T-helper 1 cell treated with Interleukin-12 subunit alpha and Interleukin-12 subunit beta and Interleukin-4 antibody, amounts not matched to agents 30 μg/mL and 1 μg/mL, for 36 hours (primary cell): ENCODE data around the gene KIAA1958.

Experiments
- H3K27ac Mint-ChIP-seq: one replicate; pipeline ENCODE4 v1.8.0; 2021; ENCODE audit warnings: mild to moderate bottlenecking, mixed read lengths
- H3K27me3 Mint-ChIP-seq: one replicate; pipeline ENCODE4 v1.8.0; 2021; ENCODE audit warnings: low read depth, mixed read lengths
- H3K36me3 Mint-ChIP-seq: one replicate; pipeline ENCODE4 v1.8.0; 2021; ENCODE audit warnings: low read depth, mixed read lengths
- H3K4me1 Mint-ChIP-seq: one replicate; pipeline ENCODE4 v1.8.0; 2021; ENCODE audit warnings: low read depth, mixed read lengths
- H3K4me3 Mint-ChIP-seq: one replicate; pipeline ENCODE4 v1.8.0; 2021; ENCODE audit warnings: mild to moderate bottlenecking, moderate library complexity, mixed read lengths
- H3K9me3 Mint-ChIP-seq: one replicate; pipeline ENCODE4 v1.8.0; 2021; ENCODE audit warnings: mixed read lengths

Gene KIAA1958

DNA sequence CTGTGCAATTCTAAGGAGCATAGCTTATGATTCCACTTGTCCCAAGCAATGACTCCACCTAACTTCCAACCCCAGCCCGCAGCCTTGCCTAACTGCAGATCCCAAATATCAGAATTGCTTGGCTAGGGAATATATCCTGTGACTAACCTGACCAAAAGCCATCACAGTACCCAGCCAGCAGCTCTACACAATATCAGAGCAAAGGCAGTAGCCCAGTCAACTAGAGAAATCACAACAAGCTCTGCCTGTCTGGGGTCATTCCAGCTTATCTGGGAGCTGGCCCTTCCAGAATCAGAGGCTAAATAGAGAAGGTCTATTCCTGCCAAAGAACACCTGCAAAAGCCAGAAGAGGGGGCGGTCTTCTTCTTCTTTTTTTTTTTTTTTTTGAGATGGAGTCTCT, 9.3 kb upstream of the KIAA1958 start:
- H3K4me3 Mint-ChIP-seq, result no peak overlapping the region
- H3K36me3 Mint-ChIP-seq, result peaks cover 12% of the 10 kb centered on the region
- no peaks in the 10 kb centered on the region for H3K27me3 Mint-ChIP-seq
- H3K4me1 Mint-ChIP-seq, result no peaks in the 10 kb centered on the region
- H3K27ac Mint-ChIP-seq, result no peak overlapping the region
- H3K9me3 Mint-ChIP-seq, result peaks cover 15% of the 10 kb centered on the region

DNA sequence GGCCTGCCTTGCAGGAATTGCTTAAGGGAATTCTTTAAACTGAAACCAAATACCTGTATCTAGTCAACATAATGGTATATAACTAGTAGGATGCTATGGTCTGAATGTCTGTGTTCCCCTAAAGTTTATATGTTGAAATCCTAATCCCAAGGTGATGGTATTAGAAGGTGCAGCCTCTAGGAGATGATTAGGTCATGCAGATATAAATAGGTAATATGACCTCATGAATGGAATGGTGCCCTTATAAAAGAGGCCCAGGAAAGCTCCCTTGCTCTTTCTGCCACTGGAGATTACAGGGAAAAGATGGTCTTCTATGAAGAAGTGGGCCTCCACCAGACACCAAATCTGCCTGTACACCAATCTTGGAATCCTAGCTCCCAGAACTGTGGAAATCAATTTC, 7.4 kb upstream of the KIAA1958 start:
- H3K4me1 Mint-ChIP-seq, result no peaks in the 10 kb centered on the region
- H3K4me3 Mint-ChIP-seq, result no peak overlapping the region
- H3K36me3 Mint-ChIP-seq, result peaks cover 12% of the 10 kb centered on the region
- H3K27ac Mint-ChIP-seq, result no peak overlapping the region
- H3K27me3 Mint-ChIP-seq, result no peaks in the 10 kb centered on the region
- peaks cover 15% of the 10 kb centered on the region for H3K9me3 Mint-ChIP-seq

DNA sequence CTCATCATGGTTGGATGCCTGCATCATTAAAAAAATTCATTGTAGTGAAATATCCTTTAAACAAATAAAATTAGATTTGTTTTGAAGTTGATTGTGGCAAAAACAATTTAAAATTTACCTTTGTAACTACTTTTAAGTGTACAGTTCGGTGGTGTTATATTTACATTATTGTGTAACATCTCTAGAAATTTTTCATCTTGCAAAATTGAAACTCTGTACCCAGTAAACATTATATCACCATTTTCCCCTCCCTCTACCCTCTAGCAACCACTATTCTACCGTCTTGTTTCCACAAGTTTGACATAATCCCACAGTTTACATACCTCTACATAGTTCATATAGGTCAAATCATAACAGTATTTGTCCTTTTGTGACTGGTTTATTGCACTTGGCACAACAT, 2.0 kb upstream of the KIAA1958 start:
- H3K27ac Mint-ChIP-seq, result no peak overlapping the region
- no peaks in the 10 kb centered on the region for H3K9me3 Mint-ChIP-seq
- no peaks in the 10 kb centered on the region for H3K36me3 Mint-ChIP-seq
- no peaks in the 10 kb centered on the region for H3K27me3 Mint-ChIP-seq
- peaks cover 25% of the 10 kb centered on the region for H3K4me1 Mint-ChIP-seq
- H3K4me3 Mint-ChIP-seq, result no peak overlapping the region

GRCh38 chr9:112485574-112485973, 1.1 kb upstream of the KIAA1958 start:
- Mint-ChIP-seq H3K4me3 (peak overlapping the region; percentile 92), H3K27ac (no peak overlapping the region), H3K9me3 (no peaks in the 10 kb centered on the region), H3K4me1 (peaks cover 27% of the 10 kb centered on the region), H3K36me3 (no peaks in the 10 kb centered on the region), H3K27me3 (no peaks in the 10 kb centered on the region)

- Mint-ChIP-seq H3K9me3 (no peaks in the 10 kb centered on the region), H3K36me3 (peaks cover 3% of the 10 kb centered on the region), H3K4me3 (peak overlapping the region; percentile 90), H3K27me3 (no peaks in the 10 kb centered on the region), H3K27ac (peak overlapping the region; percentile 69), H3K4me1 (peaks cover 27% of the 10 kb centered on the region)
Measured at GRCh38 chr9:112487008-112487798, 576 bp downstream of the KIAA1958 start.

DNA sequence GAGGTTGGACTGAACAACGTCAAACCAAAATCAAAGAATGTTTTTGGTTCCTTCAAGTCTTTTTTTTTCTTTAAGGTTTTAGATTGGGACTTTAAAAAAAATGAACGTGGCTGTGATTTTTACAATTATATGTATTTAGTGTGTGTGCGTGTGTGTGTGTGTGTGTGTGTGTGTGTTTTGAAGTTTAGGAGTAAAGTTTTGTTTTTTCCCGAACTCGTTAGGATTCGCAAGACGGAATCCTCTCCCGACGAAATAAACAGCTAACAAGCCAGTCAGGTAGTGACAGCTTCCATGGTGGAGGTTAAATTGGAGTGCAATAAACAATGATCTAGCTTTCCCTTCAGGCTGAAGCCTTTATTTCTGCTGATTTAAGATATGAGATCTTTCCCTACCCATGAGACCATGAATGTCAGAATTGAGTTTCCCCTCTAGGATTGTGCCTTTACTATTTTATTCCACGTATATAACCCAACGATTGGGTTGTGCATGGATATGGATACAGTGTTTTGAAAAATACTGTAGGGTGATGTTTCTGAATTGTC, 1.2 kb downstream of the KIAA1958 start:
- H3K4me1 Mint-ChIP-seq, result peaks cover 27% of the 10 kb centered on the region
- H3K27ac Mint-ChIP-seq, result peak overlapping the region; percentile 69
- H3K4me3 Mint-ChIP-seq, result peak overlapping the region; percentile 90
- peaks cover 5% of the 10 kb centered on the region for H3K36me3 Mint-ChIP-seq
- H3K27me3 Mint-ChIP-seq, result no peaks in the 10 kb centered on the region
- no peaks in the 10 kb centered on the region for H3K9me3 Mint-ChIP-seq

GRCh38 chr9:112489039-112489546, 2.5 kb downstream of the KIAA1958 start:
- H3K27ac Mint-ChIP-seq, result no peak overlapping the region
- peaks cover 15% of the 10 kb centered on the region for H3K36me3 Mint-ChIP-seq
- no peak overlapping the region for H3K4me3 Mint-ChIP-seq
- peaks cover 27% of the 10 kb centered on the region for H3K4me1 Mint-ChIP-seq
- H3K9me3 Mint-ChIP-seq, result peaks cover 12% of the 10 kb centered on the region
- no peaks in the 10 kb centered on the region for H3K27me3 Mint-ChIP-seq

GRCh38 chr9:112489876-112490666, 3.4 kb downstream of the KIAA1958 start:
- Mint-ChIP-seq H3K27me3 (no peaks in the 10 kb centered on the region), H3K9me3 (peaks cover 22% of the 10 kb centered on the region), H3K27ac (no peak overlapping the region), H3K36me3 (peaks cover 25% of the 10 kb centered on the region), H3K4me3 (no peak overlapping the region), H3K4me1 (peaks cover 29% of the 10 kb centered on the region)

DNA sequence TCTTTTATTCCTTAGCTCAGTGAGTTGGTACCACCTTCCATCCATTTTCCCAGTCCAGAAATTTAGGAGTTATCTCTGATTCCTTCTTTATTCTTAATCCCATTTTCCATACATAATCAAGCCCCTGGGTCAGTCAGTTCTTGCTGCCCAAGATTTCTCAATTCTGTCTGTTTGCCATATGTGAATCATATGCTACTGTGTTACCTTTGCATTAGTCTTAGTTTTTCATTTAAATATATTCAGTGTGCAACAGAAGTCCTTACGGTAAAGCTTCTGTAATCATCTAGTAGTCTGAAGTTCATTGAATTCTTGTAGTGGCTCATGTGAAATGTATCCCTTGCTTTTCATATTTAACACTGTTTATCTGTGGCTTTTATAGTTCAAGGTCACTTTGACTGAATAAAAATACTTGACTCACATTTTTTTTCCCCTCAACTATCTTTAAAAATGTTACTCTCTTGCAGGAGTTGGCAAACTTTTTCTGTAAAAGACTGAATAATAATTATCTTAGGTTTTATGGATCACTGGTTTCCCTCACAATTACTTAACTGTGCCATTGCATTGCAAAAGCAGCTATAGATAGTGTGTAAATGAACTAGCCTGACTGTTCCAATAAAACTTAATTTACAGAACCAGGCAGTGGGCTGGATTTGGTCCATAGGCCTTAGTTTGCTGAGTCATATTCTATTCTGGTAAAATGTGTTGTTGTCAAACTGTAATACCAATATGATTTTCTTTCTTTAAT, 6.9 kb downstream of the KIAA1958 start:
- no peak overlapping the region for H3K4me3 Mint-ChIP-seq
- peaks cover 30% of the 10 kb centered on the region for H3K9me3 Mint-ChIP-seq
- H3K4me1 Mint-ChIP-seq, result peaks cover 9% of the 10 kb centered on the region
- H3K27ac Mint-ChIP-seq, result no peak overlapping the region
- peaks cover 32% of the 10 kb centered on the region for H3K36me3 Mint-ChIP-seq
- no peaks in the 10 kb centered on the region for H3K27me3 Mint-ChIP-seq

- peaks cover 8% of the 10 kb centered on the region for H3K4me1 Mint-ChIP-seq
- peaks cover 36% of the 10 kb centered on the region for H3K36me3 Mint-ChIP-seq
- no peak overlapping the region for H3K4me3 Mint-ChIP-seq
- H3K27ac Mint-ChIP-seq, result no peak overlapping the region
- H3K27me3 Mint-ChIP-seq, result no peaks in the 10 kb centered on the region
- H3K9me3 Mint-ChIP-seq, result peaks cover 30% of the 10 kb centered on the region
Measured at GRCh38 chr9:112494153-112494552, 7.5 kb downstream of the KIAA1958 start.

DNA sequence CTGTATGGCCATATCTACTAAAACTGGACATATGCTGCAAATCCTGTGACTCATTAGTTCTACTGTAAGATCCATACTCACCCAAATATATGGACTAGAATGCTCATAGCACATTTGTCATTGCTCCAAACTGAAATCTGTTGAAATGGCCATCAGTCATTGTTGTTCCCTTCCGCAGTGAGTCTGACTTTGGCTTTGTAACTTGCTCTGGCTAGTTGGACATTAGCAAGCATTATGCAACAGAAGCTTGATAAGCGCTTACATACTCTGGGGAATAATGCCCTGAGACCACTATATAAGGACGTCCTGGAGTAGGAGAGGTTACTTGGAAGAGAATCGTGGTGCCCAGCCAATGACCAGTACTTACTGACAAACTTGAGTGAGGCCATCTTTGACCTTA, 9.0 kb downstream of the KIAA1958 start:
- Mint-ChIP-seq H3K36me3 (peaks cover 36% of the 10 kb centered on the region), H3K27ac (no peak overlapping the region), H3K4me1 (peaks cover 4% of the 10 kb centered on the region), H3K9me3 (peaks cover 30% of the 10 kb centered on the region), H3K27me3 (no peaks in the 10 kb centered on the region), H3K4me3 (no peak overlapping the region)

DNA sequence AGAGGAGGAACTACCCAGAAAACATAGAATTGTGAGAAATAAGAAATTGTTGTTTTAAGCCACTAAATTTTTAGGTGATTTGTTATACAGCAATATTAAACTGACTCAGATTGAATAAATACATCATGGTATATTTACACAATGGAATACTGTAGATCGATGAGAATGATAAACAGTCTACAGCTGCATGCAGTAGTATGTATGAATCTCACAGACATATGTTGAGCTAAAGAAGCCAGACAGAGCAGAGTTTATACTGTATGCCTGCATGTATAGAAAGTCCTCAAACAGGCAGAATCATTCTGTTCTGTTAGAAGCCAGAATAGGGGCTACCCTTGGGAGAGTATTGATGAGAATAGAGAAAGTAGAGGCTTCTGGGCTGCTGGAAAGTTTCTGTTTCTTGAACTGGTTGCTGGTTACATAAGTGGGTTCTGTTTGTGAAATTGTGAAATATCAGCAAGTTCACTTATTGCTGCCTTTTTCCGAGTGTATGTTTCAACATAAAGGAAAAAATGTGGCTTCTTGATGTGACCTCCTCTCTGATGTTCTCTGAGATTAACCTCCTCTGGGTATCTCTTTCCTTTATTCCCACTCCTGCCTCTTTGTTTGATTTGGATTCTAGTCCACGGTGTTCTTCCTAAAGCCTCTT, 9.6 kb downstream of the KIAA1958 start:
- no peaks in the 10 kb centered on the region for H3K27me3 Mint-ChIP-seq
- no peak overlapping the region for H3K27ac Mint-ChIP-seq
- H3K4me1 Mint-ChIP-seq, result peaks cover 4% of the 10 kb centered on the region
- peaks cover 30% of the 10 kb centered on the region for H3K9me3 Mint-ChIP-seq
- peaks cover 36% of the 10 kb centered on the region for H3K36me3 Mint-ChIP-seq
- H3K4me3 Mint-ChIP-seq, result no peak overlapping the region

- Mint-ChIP-seq H3K9me3 (peaks cover under 1% of the 10 kb centered on the region), H3K4me3 (no peak overlapping the region), H3K27me3 (no peaks in the 10 kb centered on the region), H3K36me3 (peaks cover 4% of the 10 kb centered on the region), H3K4me1 (peaks cover 2% of the 10 kb centered on the region), H3K27ac (no peak overlapping the region)
Measured at GRCh38 chr9:112500842-112501241, 14.2 kb downstream of the KIAA1958 start.

DNA sequence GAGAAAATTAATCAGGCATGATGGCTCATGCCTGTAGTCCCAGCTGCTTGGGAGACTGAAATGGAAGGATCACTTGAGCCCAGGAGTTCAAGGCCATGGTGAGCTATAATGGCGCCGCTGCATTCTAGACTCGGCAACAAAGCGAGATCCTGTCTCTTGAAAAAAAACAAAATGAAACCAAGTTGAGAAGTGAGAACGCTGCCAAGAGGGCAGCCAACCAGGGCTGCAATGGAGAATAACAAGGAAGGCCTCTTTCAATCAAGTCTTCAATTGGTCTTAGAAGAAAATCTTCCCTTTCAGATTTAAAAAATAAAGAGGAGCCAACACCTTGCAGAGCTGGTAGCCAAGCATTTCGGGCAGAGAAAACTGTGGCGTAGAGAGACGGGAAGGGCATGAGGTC, 14.7 kb downstream of the KIAA1958 start:
- Mint-ChIP-seq H3K27ac (no peak overlapping the region), H3K27me3 (no peaks in the 10 kb centered on the region), H3K4me1 (peaks cover 2% of the 10 kb centered on the region), H3K4me3 (no peak overlapping the region), H3K9me3 (no peaks in the 10 kb centered on the region), H3K36me3 (peaks cover 4% of the 10 kb centered on the region)
